ENCODE data around the gene ROR1.
"Not testable (repeated sequence)": the region's sequence is repeated elsewhere in the genome, so short reads cannot be mapped to it uniquely, and the experiment has no call there.

Gene ROR1

DNA sequence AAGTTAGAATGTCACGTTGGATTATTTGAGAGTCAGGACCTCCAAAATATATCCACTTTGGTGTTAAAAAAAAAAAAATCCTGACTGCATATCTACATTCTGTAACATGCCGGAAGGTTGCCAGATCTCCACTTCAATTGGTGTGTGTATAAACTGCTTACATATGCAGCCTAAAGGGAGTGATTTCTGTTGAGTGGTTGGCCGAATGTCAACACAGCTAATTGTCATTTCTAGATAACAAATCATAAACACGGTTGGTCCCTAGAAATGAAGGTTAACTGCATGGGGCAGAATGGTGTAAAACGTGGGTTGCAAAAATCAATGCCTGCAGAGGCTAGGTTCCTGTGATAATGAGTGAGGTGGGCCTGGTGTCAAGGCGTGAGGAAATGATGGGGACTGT is 15.0 kb upstream of the ROR1 start:
- DNase-seq (ENCODE audit: low spot score): no peak

DNA sequence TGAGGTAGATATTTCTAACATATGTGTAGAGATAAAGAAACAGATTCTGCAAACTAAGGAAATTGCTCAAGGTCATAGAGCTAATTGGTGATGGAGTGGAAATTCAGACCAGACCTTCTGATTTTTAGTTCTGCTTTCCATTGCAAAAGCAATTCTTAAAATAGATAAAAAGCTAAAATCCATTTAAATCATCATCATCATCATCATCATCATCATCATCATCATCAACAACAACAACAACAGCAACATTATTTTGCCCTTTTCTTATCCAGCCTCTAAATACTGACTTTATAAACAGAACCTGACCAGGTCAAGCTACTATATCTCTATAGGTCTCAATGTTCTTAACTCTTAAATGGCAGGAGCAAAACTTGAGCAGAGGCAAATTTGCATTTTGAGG is 14.0 kb upstream of the ROR1 start:
- no peak for DNase-seq (ENCODE audit: low spot score)

DNA sequence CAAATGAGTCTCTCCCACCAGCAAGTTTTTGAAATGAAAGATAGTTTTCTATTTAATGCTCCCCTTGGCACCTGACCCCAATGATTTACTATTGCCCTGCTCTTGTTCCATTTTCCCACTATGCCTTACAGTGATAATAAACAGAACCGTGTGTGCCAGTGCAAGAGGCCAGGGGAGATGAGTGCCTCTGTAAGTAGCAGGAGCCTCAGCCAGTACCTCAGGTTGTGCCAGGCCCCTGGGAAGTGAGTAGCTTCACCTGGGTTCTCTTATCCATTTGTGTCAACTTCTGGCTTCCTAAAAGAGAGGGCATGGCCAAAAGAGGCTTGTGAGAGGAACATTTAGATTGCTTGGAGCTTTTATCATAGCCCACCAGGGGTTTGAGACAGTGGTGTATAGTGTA is 3.4 kb upstream of the ROR1 start:
- DNase-seq (ENCODE audit: low spot score): no peak

- no peak for DNase-seq (ENCODE audit: low spot score)
Measured at GRCh38 chr1:63772201-63772600, 1.6 kb upstream of the ROR1 start.

DNA sequence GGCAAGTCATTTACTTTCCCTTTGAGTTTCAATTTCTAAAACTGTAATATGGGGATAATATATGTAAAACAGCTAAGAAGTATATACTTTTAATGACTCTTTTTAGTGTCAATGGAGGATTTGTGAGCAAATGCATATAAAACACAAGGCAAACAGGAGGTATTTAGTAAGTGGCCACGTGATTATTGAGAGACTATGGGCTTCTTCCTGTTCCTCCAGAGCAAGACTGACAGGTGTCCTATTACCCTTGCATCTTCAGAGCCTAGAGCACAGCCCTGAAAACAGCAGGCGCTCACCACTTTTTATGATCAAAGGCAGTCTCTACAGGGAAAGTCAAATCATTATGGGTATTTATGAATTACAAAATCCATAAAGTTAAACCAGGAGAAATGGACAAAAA is 941 bp upstream of the ROR1 start:
- no peak for DNase-seq (ENCODE audit: low spot score)

- no peak for DNase-seq (ENCODE audit: low spot score)
Measured at GRCh38 chr1:63773496-63773814, 362 bp upstream of the ROR1 start.

- DNase-seq (ENCODE audit: low spot score): no peak
Measured at GRCh38 chr1:63774617-63775417, 1.0 kb downstream of the ROR1 start.

GRCh38 chr1:63775418-63776127 is 1.8 kb downstream of the ROR1 start:
- no peak for DNase-seq (ENCODE audit: low spot score)

- DNase-seq (ENCODE audit: low spot score): no peak
Measured at GRCh38 chr1:63777286-63777685, 3.5 kb downstream of the ROR1 start.

DNA sequence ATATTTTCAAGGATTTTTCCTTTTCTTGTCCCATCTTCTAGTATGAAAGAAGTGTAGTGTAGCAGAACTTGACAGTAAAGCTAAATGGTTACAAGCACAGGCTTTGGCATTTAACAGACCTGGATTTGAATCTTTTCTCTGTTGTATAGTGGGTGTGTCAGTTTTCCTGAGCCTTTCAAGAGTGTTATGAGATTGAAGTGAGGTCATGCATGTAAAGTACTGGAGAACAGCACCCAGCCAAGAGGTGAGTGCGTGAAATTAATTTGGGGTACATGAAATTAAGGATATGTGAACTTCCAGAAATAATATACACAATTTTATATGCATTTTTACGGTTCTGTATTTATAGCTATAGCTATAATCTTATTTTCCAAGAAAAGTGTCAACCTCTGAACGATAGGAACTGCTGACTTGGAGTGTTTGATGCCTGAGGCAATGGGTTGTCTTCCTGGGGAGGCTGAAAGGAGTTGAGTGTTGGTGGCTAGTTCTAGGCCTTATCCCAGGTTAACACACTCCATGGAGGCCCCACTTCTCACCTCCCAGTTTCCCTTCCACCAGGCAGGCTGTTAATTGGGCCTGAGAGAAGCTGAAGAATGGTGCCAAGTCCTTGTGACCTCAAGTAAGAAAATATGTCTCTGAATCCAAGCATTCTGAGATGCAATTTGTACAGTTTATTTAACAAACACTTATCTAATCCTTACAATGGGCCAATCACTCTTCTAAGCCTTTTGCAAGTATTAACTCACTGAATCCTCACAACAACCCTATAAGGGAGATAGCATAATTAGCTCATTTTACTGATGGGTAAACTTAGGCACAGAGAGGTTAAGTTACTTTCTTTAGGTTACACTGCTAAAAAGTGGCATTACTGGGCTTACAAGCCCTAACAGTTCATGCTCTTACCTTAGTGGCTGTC is 4.4 kb downstream of the ROR1 start:
- DNase-seq (ENCODE audit: low spot score): no peak

- no peak for DNase-seq (ENCODE audit: low spot score)
Measured at GRCh38 chr1:63779338-63780211, 5.8 kb downstream of the ROR1 start.

- DNase-seq (ENCODE audit: low spot score): no peak
Measured at GRCh38 chr1:63780565-63780964, 6.7 kb downstream of the ROR1 start.

DNA sequence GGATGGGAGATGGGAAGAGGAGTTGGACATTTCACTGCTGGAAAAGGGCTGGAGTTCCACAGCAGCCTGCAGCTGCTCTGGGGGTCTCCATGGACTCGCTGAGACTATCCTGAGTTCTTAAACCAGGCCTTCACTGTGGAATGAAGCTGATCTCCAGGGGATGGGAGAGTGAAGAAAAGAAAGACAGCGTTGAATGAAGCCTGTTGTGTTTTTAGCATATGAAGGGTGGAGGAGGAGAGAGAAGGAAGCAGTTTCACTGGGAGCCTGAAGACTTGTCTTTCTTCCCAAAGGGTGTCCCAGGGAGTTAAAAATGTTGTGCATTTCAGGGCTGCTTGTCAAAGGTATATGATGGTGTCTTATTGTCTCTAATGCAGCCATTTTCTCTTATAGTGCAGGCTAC is 9.2 kb downstream of the ROR1 start:
- DNase-seq (ENCODE audit: low spot score): no peak

GRCh38 chr1:63784083-63784482 is 10.3 kb downstream of the ROR1 start:
- no peak for DNase-seq (ENCODE audit: low spot score)

GRCh38 chr1:63784489-63785390 is 10.9 kb downstream of the ROR1 start:
- no peak for DNase-seq (ENCODE audit: low spot score)

- not testable (repeated sequence) for DNase-seq (ENCODE audit: low spot score)
Measured at GRCh38 chr1:63787270-63787669, 13.5 kb downstream of the ROR1 start.

GRCh38 chr1:63787875-63788274 is 14.1 kb downstream of the ROR1 start:
- no peak for DNase-seq (ENCODE audit: low spot score)

- no peak for DNase-seq (ENCODE audit: low spot score)
Measured at GRCh38 chr1:63789856-63790605, 16.2 kb downstream of the ROR1 start.

GRCh38 chr1:63790989-63791388 is 17.2 kb downstream of the ROR1 start:
- no peak for DNase-seq (ENCODE audit: low spot score)

GRCh38 chr1:63792152-63792551 is 18.3 kb downstream of the ROR1 start:
- DNase-seq (ENCODE audit: low spot score): no peak

Measured in LoVo (cell line).